Liver (tissue), 9 donors: Measurements from ENCODE around the gene CCDC12. TPM values are rescaled to one million over a fixed set of nuclear protein-coding genes. Genes with fewer than 3 reads are reported as not detected.

Experiments used
- DNase-seq: peaks from one replicate; pipeline ENCODE4 v3.0.0-alpha.2; 2017; ENCODE audit warnings: low spot score
- H3K27ac ChIP-seq, 2 donors: one replicate each; pipeline ENCODE4 v1.7.0; 2013; ENCODE audit warnings: inconsistent platforms in 2 of 2, low read length in 2 of 2, control low read depth in 1 of 2, low read depth in 1 of 2, mild to moderate bottlenecking in 1 of 2
- H3K27me3 ChIP-seq, 4 donors: one replicate each; pipeline versions ENCODE4 v1.6.1 to v1.7.0; 2013; ENCODE audit warnings: low read length in 3 of 4, inconsistent platforms in 1 of 4, mild to moderate bottlenecking in 1 of 4, moderate library complexity in 1 of 4; ENCODE audit not compliant: control insufficient read depth in 4 of 4, insufficient read depth in 4 of 4
- H3K36me3 ChIP-seq, 4 donors: one replicate each; pipeline versions ENCODE4 v1.6.1 to v1.7.0; 2013; ENCODE audit warnings: low read length in 3 of 4, mild to moderate bottlenecking in 3 of 4, low read depth in 1 of 4, moderate library complexity in 1 of 4; ENCODE audit not compliant: control insufficient read depth in 4 of 4, insufficient read depth in 3 of 4
- H3K4me1 ChIP-seq, 4 donors: one replicate each; pipeline versions ENCODE4 v1.6.1 to v1.7.0; 2013; ENCODE audit warnings: low read length in 3 of 4, mild to moderate bottlenecking in 3 of 4, moderate library complexity in 1 of 4; ENCODE audit not compliant: control insufficient read depth in 4 of 4, insufficient read depth in 4 of 4
- H3K4me3 ChIP-seq, 3 donors: one replicate each; pipeline versions ENCODE4 v1.6.1 to v1.7.0; 2013; ENCODE audit warnings: low read length in 3 of 3, control low read depth in 1 of 3, low read depth in 1 of 3, mild to moderate bottlenecking in 1 of 3
- H3K9ac ChIP-seq, 2 donors: one replicate each; pipeline ENCODE4 v1.7.0; 2013; ENCODE audit warnings: low read length in 2 of 2, mild to moderate bottlenecking in 2 of 2, moderate library complexity in 2 of 2, control low read depth in 1 of 2, low read depth in 1 of 2
- H3K9me3 ChIP-seq, 4 donors: one replicate each; pipeline versions ENCODE4 v1.6.1 to v1.7.0; 2013; ENCODE audit warnings: low read length in 3 of 4; ENCODE audit not compliant: control insufficient read depth in 4 of 4
- EGR1 ChIP-seq, 2 donors: IDR thresholded peaks; 2 replicates each; pipeline ENCODE4 v1.6.1; 2016 to 2018; ENCODE audit warnings: antibody characterized with exemption in 2 of 2, low read depth in 2 of 2
- FOXA1 ChIP-seq: IDR thresholded peaks from 2 replicates; pipeline ENCODE4 v1.6.1; 2016; ENCODE audit warnings: antibody characterized with exemption
- FOXA2 ChIP-seq: IDR thresholded peaks from 2 replicates; pipeline ENCODE4 v1.6.1; 2016; ENCODE audit warnings: antibody characterized with exemption
- GABPA ChIP-seq, 2 donors: IDR thresholded peaks in 1 of 2; conservative IDR thresholded peaks in 1 of 2; 2 replicates each; pipeline ENCODE4 v1.6.1; 2016; ENCODE audit warnings: antibody characterized with exemption in 2 of 2, mild to moderate bottlenecking in 1 of 2, moderate library complexity in 1 of 2
- HNF4A ChIP-seq, 2 donors: conservative IDR thresholded peaks; 2 replicates each; pipeline ENCODE4 v1.6.1; 2016; ENCODE audit warnings: antibody characterized with exemption in 2 of 2, mild to moderate bottlenecking in 2 of 2
- HNF4G ChIP-seq: IDR thresholded peaks from 2 replicates; pipeline ENCODE4 v1.6.1; 2016; ENCODE audit warnings: antibody characterized with exemption
- JUND ChIP-seq, 2 donors: IDR thresholded peaks; 2 replicates each; pipeline ENCODE4 v1.6.1; 2016; ENCODE audit warnings: antibody characterized with exemption in 2 of 2
- MAX ChIP-seq: IDR thresholded peaks from 2 replicates; pipeline ENCODE4 v1.6.1; 2016; ENCODE audit warnings: antibody characterized with exemption
- NR2F2 ChIP-seq: IDR thresholded peaks from 2 replicates; pipeline ENCODE4 v1.6.1; 2016; ENCODE audit warnings: antibody characterized with exemption
- RAD21 ChIP-seq, 2 donors: IDR thresholded peaks; 2 replicates each; pipeline ENCODE4 v1.6.1; 2016; ENCODE audit warnings: antibody characterized with exemption in 2 of 2, mild to moderate bottlenecking in 2 of 2
- REST ChIP-seq: IDR thresholded peaks from 2 replicates; pipeline ENCODE4 v1.6.1; 2016; ENCODE audit warnings: antibody characterized with exemption, mild to moderate bottlenecking
- RXRA ChIP-seq, 2 donors: IDR thresholded peaks; 2 replicates each; pipeline ENCODE4 v1.6.1; 2017 to 2018; ENCODE audit warnings: antibody characterized with exemption in 2 of 2, mild to moderate bottlenecking in 1 of 2
- SP1 ChIP-seq: IDR thresholded peaks from 2 replicates; pipeline ENCODE4 v1.6.1; 2018; ENCODE audit warnings: antibody characterized with exemption, mild to moderate bottlenecking
- TAF1 ChIP-seq: conservative IDR thresholded peaks from 2 replicates; pipeline ENCODE4 v1.6.1; 2016; ENCODE audit warnings: antibody characterized with exemption, mild to moderate bottlenecking
- YY1 ChIP-seq: IDR thresholded peaks from 2 replicates; pipeline ENCODE4 v1.6.1; 2016; ENCODE audit warnings: antibody characterized with exemption, mild to moderate bottlenecking
- ZBTB33 ChIP-seq: IDR thresholded peaks from 2 replicates; pipeline ENCODE4 v1.6.1; 2016; ENCODE audit warnings: antibody characterized with exemption
- WGBS: extraction: QIAGEN DNeasy Blood & Tissue Kit; methylation state at CpG from one replicate; pipeline ENCODE4 v1.1.7; 2013; 5-methylcytosine and 5-hydroxymethylcytosine counted together
- polyA plus RNA-seq, 2 donors: library from polyadenylated mRNA; stranded (reverse) in 1 of 2; unstranded in 1 of 2; fragments of 200-250 nt in 1 of 2; fragments of >200 nt in 1 of 2; fragmentation: Nextera tagmentation in 1 of 2; extraction: Ambion mirVana in 1 of 2; gene quantifications; one replicate each; pipeline versions ENCODE4 v1.2.1 to v1.2.3, GENCODE V29; 2013 to 2015
- total RNA-seq, 2 donors: library from RNA; depleted of rRNA; stranded (reverse); fragments of >200 nt; gene quantifications; one replicate each; pipeline ENCODE4 v1.2.3, GENCODE V29; 2014
- donor health status: healthy.
- donor health status: healthy.
- donor health status: healthy.
- donor health status: healthy.
- donor health status: healthy.

CCDC12 gene
- total and polyA plus RNA-seq, 4 donors = 8.5 to 35.1 (median 26.6) TPM

- peaks cover 0 to 9% (median 1%) of the 10 kb centered on the region in 4 donors for H3K27me3 ChIP-seq
- H3K4me1 ChIP-seq = peaks cover 3 to 7% (median 4%) of the 10 kb centered on the region in 4 donors
- WGBS = 54% methylated on average over 2 of the region's 2 CpGs
- no peak for DNase-seq
- no peaks in the 10 kb centered on the region for H3K9me3 ChIP-seq
- H3K9ac ChIP-seq = no peak overlapping the region
- no peak overlapping the region for H3K4me3 ChIP-seq
- H3K36me3 ChIP-seq = no peaks in the 10 kb centered on the region
- no peak overlapping the region for H3K27ac ChIP-seq
- TF ChIP-seq SP1 (peak; percentile 11), HNF4A (conservative IDR thresholded peaks at IDR 0.05) (no peak), TAF1 (no peak)
These were observed 97.6 kb downstream of the CCDC12 start for GRCh38 chr3:46878781-46879436.

GRCh38 chr3:46877406-46878125, 99.0 kb downstream of the CCDC12 start, which contains the start of gene PTH1R:
PTH1R (plus strand) TSS chr3:46877721; CDS start chr3:46883560, 5,839 bp downstream.
- Histone ChIP-seq H3K9me3 (no peaks in the 10 kb centered on the region), H3K36me3 (no peaks in the 10 kb centered on the region), H3K9ac (no peak within 1 kb of the TSS), H3K27ac (peak within 1 kb of the TSS; percentile 18 to 25), H3K4me1 (peaks cover 0 to 4% (median 3%) of the 10 kb centered on the region in 4 donors), H3K27me3 (peaks cover 0 to 8% (median 0%) of the 10 kb centered on the region in 4 donors), H3K4me3 (no peak within 1 kb of the TSS)
- 82% methylated on average over 7 of the region's 7 CpGs for WGBS
- no peak for DNase-seq
- TF ChIP-seq HNF4G (no peak), TAF1 (no peak), MAX (no peak), SP1 (no peak), FOXA1 (no peak), GABPA (IDR thresholded peaks at IDR 0.05 in 1 of 2, conservative IDR thresholded peaks at IDR 0.05 in 1 of 2) (no peak), EGR1 (IDR thresholded peaks at IDR 0.05; ENCODE audit: low read depth in 2 of 2) (no peak)

- WGBS = 86% methylated on average over 10 of the region's 10 CpGs
- no peak overlapping the region for H3K9ac ChIP-seq
- TF ChIP-seq FOXA1 (no peak), HNF4G (no peak), HNF4A (conservative IDR thresholded peaks at IDR 0.05) (no peak), RXRA (IDR thresholded peaks at IDR 0.05) (no peak), TAF1 (no peak), RAD21 (IDR thresholded peaks at IDR 0.05) (no peak), MAX (no peak), NR2F2 (no peak), ZBTB33 (no peak), JUND (IDR thresholded peaks at IDR 0.05) (no peak), FOXA2 (no peak), SP1 (no peak), REST (no peak), YY1 (no peak)
- DNase-seq = no peak
- H3K4me3 ChIP-seq = no peak overlapping the region
- H3K27ac ChIP-seq = peak overlapping the region; percentile 16 to 21
- H3K27me3 ChIP-seq = peaks cover 0 to under 1% (median 0%) of the 10 kb centered on the region in 4 donors
- no peaks in the 10 kb centered on the region for H3K9me3 ChIP-seq
- peaks cover 0 to 2% (median 0%) of the 10 kb centered on the region in 4 donors for H3K4me1 ChIP-seq
- no peaks in the 10 kb centered on the region for H3K36me3 ChIP-seq
These were observed 99.9 kb downstream of the CCDC12 start for GRCh38 chr3:46876313-46877300.
